ENCODE measurements around the gene OPCML. TPM values are rescaled to one million over a fixed set of nuclear protein-coding genes. Genes with fewer than 3 reads are reported as not detected.

Gene OPCML
- polyA plus RNA-seq, 1 donor from 2014 or later: 11.6 TPM

- Histone ChIP-seq H3K4me2 (ENCODE audit: low read length) (no peak overlapping the region), H3F3A (ENCODE audit: insufficient read depth, low read length, poor library complexity, severe bottlenecking) (no peaks in the 10 kb centered on the region), H3K27me3 (ENCODE audit: insufficient read depth, low read depth, low read length) (no peaks in the 10 kb centered on the region), H3K27ac (ENCODE audit: low read length) (no peak overlapping the region), H3K9me2 (ENCODE audit: insufficient read depth, low read length) (no peaks in the 10 kb centered on the region), H3K36me3 (ENCODE audit: insufficient read depth, low read length) (no peaks in the 10 kb centered on the region), H3K79me2 (replicated peaks; ENCODE audit: insufficient read depth, low read length) (no peaks in the 10 kb centered on the region), H4K20me1 (ENCODE audit: insufficient read depth) (no peaks in the 10 kb centered on the region), H3K9ac (ENCODE audit: low read length) (no peak overlapping the region), H2AFZ (ENCODE audit: low read depth, low read length) (no peak overlapping the region), H3K4me3 (ENCODE audit: low read length) (no peak overlapping the region), H3K9me3 (ENCODE audit: low read length) (no peaks in the 10 kb centered on the region)
- TF ChIP-seq REST (IDR thresholded peaks at IDR 0.05; ENCODE audit: borderline replicate concordance) (no peak), TAF1 (IDR thresholded peaks at IDR 0.05; ENCODE audit: low read depth) (no peak), EP300 (conservative IDR thresholded peaks at IDR 0.05; ENCODE audit: poor library complexity, severe bottlenecking) (no peak), CTCF (IDR thresholded peaks at IDR 0.05; ENCODE audit: poor library complexity, severe bottlenecking) (no peak), POLR2AphosphoS5 (IDR thresholded peaks at IDR 0.05) (no peak), SMC3 (conservative IDR thresholded peaks at IDR 0.05; ENCODE audit: poor library complexity) (no peak), RAD21 (conservative IDR thresholded peaks at IDR 0.05) (no peak), MXI1 (conservative IDR thresholded peaks at IDR 0.05; ENCODE audit: poor library complexity, severe bottlenecking) (no peak), EZH2 (IDR thresholded peaks at IDR 0.05; ENCODE audit: borderline replicate concordance, insufficient read depth, low read length, poor library complexity, severe bottlenecking) (no peak)
Observed at GRCh38 chr11:133519560-133519959, 12.7 kb downstream of the OPCML start.

GRCh38 chr11:133518702-133519264, 13.5 kb downstream of the OPCML start:
- Histone ChIP-seq H3K79me2 (replicated peaks; ENCODE audit: insufficient read depth, low read length) (no peaks in the 10 kb centered on the region), H2AFZ (ENCODE audit: low read depth, low read length) (no peak overlapping the region), H3K4me3 (ENCODE audit: low read length) (no peak overlapping the region), H3K27me3 (ENCODE audit: insufficient read depth, low read depth, low read length) (no peaks in the 10 kb centered on the region), H4K20me1 (ENCODE audit: insufficient read depth) (no peaks in the 10 kb centered on the region), H3F3A (ENCODE audit: insufficient read depth, low read length, poor library complexity, severe bottlenecking) (no peaks in the 10 kb centered on the region), H3K27ac (ENCODE audit: low read length) (no peak overlapping the region), H3K4me2 (ENCODE audit: low read length) (no peak overlapping the region), H3K36me3 (ENCODE audit: insufficient read depth, low read length) (no peaks in the 10 kb centered on the region), H3K9ac (ENCODE audit: low read length) (no peak overlapping the region), H3K9me2 (ENCODE audit: insufficient read depth, low read length) (no peaks in the 10 kb centered on the region), H3K9me3 (ENCODE audit: low read length) (no peaks in the 10 kb centered on the region)
- TF ChIP-seq EP300 (conservative IDR thresholded peaks at IDR 0.05; ENCODE audit: poor library complexity, severe bottlenecking): no peak
- TF ChIP-seq EZH2 (IDR thresholded peaks at IDR 0.05; ENCODE audit: borderline replicate concordance, insufficient read depth, low read length, poor library complexity, severe bottlenecking): no peak
- no peak for TF ChIP-seq POLR2AphosphoS5 (IDR thresholded peaks at IDR 0.05)
- no peak for TF ChIP-seq TAF1 (IDR thresholded peaks at IDR 0.05; ENCODE audit: low read depth)
- no peak for TF ChIP-seq REST (IDR thresholded peaks at IDR 0.05; ENCODE audit: borderline replicate concordance)
- TF ChIP-seq MXI1 (conservative IDR thresholded peaks at IDR 0.05; ENCODE audit: poor library complexity, severe bottlenecking): no peak
